Common myeloid progenitor, CD34-positive (primary cell): Measurements from ENCODE around the gene ACTN3.
A peak's percentile ranks its signal among the peaks of the same experiment; 100 is the strongest.
"Not testable (repeated sequence)": the region's sequence is repeated elsewhere in the genome, so short reads cannot be mapped to it uniquely, and the experiment has no call there.

ENCODE experiments used
- CTCF ChIA-PET: fragments of 350-600 bp; sonication (Branson Sonifier 250); formaldehyde crosslinking; loops from one replicate; lab custom pipeline; 2021; ENCODE audit warnings: antibody characterized with exemption; lab: Charles Lee
- POLR2A ChIA-PET: fragments of 350-600 bp; sonication (Branson Sonifier 250); formaldehyde crosslinking; loops from one replicate; lab custom pipeline; 2021; ENCODE audit warnings: antibody characterized with exemption; lab: Charles Lee
- DNase-seq, 3 donors: peaks; one replicate each; pipeline versions ENCODE4 v3.0.0 to v3.0.0-alpha.2; 2013
- H3K27ac ChIP-seq, 2 experiments: 1 replicate in 1 of 2; 2 replicates in 1 of 2; pipeline ENCODE4 v1.7.0; 2013; ENCODE audit warnings: inconsistent platforms in 2 of 2, low read length in 2 of 2, mild to moderate bottlenecking in 2 of 2, low read depth in 1 of 2, moderate library complexity in 1 of 2; ENCODE audit not compliant: severe bottlenecking in 2 of 2, insufficient read depth in 1 of 2, poor library complexity in 1 of 2
- H3K27me3 ChIP-seq, 5 experiments: replicated peaks in 2 of 5; 1 replicate in 3 of 5; 2 replicates in 2 of 5; pipeline versions ENCODE4 v1.6.1 to v1.7.0; 2013; ENCODE audit warnings: low read length in 4 of 5, mild to moderate bottlenecking in 2 of 5, moderate library complexity in 2 of 5, inconsistent platforms in 1 of 5; ENCODE audit not compliant: insufficient read depth in 5 of 5, control insufficient read depth in 4 of 5
- H3K36me3 ChIP-seq, 4 experiments: 1 replicate in 2 of 4; 2 replicates in 2 of 4; pipeline versions ENCODE4 v1.6.1 to v1.7.0; 2013; ENCODE audit warnings: low read length in 3 of 4, control low read depth in 1 of 4, mild to moderate bottlenecking in 1 of 4; ENCODE audit not compliant: control insufficient read depth in 4 of 4, insufficient read depth in 4 of 4
- H3K4me1 ChIP-seq, 4 experiments: 1 replicate in 3 of 4; 2 replicates in 1 of 4; pipeline versions ENCODE4 v1.6.1 to v1.7.1; 2013; ENCODE audit warnings: low read length in 3 of 4, mild to moderate bottlenecking in 3 of 4, control low read depth in 1 of 4, inconsistent platforms in 1 of 4, moderate library complexity in 1 of 4; ENCODE audit not compliant: control insufficient read depth in 4 of 4, insufficient read depth in 4 of 4; ENCODE audit errors: control extremely low read depth in 1 of 4
- H3K4me3 ChIP-seq, 7 experiments: 1 replicate in 4 of 7; 2 replicates in 3 of 7; pipeline versions ENCODE4 v1.5.1 to v1.7.0; 2013; ENCODE audit warnings: mild to moderate bottlenecking in 7 of 7, low read length in 6 of 7, moderate library complexity in 6 of 7, inconsistent platforms in 2 of 7, low read depth in 2 of 7, control low read depth in 1 of 7; ENCODE audit not compliant: insufficient read depth in 4 of 7, control insufficient read depth in 1 of 7; ENCODE audit errors: extremely low read depth in 1 of 7
- H3K9me3 ChIP-seq, 5 experiments: 1 replicate in 4 of 5; 2 replicates in 1 of 5; pipeline versions ENCODE4 v1.6.1 to v1.7.1; 2013; ENCODE audit warnings: low read length in 4 of 5, mild to moderate bottlenecking in 2 of 5, inconsistent platforms in 1 of 5, low read depth in 1 of 5, moderate library complexity in 1 of 5; ENCODE audit not compliant: control insufficient read depth in 4 of 5, insufficient read depth in 2 of 5; ENCODE audit errors: control extremely low read depth in 1 of 5
- WGBS: methylation state at CpG from one replicate; pipeline ENCODE4 v1.1.5; 2013; ENCODE audit not compliant: insufficient coverage; 5-methylcytosine and 5-hydroxymethylcytosine counted together

ACTN3 gene

DNA sequence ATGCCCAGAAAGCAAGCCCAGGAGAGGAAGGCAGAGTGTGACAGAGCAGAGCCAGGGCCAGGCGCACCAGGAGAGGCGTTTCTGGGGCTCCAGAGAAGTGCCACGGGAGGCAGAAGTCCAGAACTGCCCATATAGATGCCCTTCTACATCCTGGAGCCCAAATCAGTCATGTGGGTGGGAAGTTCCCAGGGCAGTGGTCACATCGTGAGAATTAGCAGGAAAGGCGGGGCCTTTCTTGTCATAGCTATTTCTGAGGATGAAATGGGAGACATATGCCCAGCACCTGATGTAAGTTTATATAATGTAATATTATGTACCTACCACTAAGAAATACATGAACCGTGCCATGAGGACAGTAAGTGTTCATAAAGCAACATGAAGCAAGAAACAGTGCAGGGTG lies 13.9 kb upstream of the ACTN3 start:
- WGBS, result 100% methylated on average over 3 of the region's 6 CpGs
- Histone ChIP-seq H3K27ac (no peak overlapping the region), H3K27me3 (no peaks in the 10 kb centered on the region), H3K4me3 (no peak overlapping the region), H3K4me1 (no peaks in the 10 kb centered on the region), H3K9me3 (no peaks in the 10 kb centered on the region), H3K36me3 (peaks cover 12 to 65% (median 29%) of the 10 kb centered on the region in 4 experiments)
- DNase-seq, result no peak
- POLR2A ChIA-PET, result interaction anchor here (0.6 kb wide), 1 partner anchor 17 kb away, joined by 3 read pairs; no protein-coding TSS in a partner anchor
- CTCF ChIA-PET, result interaction anchor here (1.0 to 1.2 kb wide), 3 partner anchors 10 to 145 kb away, joined by 3 read pairs; partner anchors contain the start of gene RBM4B

DNA sequence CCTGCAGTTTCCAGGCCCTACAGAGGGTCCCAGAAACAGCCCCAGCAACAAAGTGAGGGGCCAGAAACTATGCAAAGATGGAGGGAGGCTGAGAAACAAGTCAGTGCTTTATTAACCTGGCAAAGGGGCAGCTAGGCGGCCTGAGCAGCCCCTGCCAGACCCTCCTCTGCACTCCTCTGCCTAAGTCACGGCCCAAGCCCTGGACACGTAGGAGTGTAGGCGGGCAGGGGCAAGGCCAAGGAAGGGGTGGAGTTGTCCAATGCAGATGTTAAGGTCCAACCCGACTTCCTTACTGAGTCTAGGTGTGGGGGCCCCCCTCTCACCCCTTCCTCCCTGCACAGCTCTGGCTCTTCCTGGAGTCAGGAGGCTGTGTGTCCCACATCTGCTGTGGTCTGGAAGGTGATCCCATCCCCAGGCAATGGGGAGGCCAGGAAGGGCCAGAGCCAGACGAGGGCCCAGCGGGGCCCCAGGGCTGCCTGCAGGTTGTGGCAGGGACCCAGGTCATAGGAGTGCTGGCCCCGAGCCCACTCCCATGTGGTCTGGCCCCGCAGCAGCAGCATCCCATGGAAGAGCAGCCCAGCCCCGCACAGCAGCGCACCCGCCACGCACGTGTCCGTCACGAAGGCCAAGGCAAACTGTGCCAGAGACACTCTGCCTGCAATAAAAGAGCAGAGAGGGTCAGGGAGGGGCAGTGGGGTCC lies 7.4 kb upstream of the ACTN3 start:
- DNase-seq, result no peak
- Histone ChIP-seq H3K27me3 (no peaks in the 10 kb centered on the region), H3K36me3 (peaks cover 15 to 68% (median 40%) of the 10 kb centered on the region in 4 experiments), H3K4me1 (peaks cover 4 to 22% (median 18%) of the 10 kb centered on the region in 4 experiments), H3K4me3 (no peak overlapping the region), H3K9me3 (no peaks in the 10 kb centered on the region), H3K27ac (no peak overlapping the region)
- WGBS, result 91% methylated on average over 15 of the region's 16 CpGs
- CTCF ChIA-PET, result interaction anchor here (1.0 kb wide), 1 partner anchor 140 kb away, joined by 4 read pairs; no protein-coding TSS in a partner anchor
- POLR2A ChIA-PET, result no interaction called here

DNA sequence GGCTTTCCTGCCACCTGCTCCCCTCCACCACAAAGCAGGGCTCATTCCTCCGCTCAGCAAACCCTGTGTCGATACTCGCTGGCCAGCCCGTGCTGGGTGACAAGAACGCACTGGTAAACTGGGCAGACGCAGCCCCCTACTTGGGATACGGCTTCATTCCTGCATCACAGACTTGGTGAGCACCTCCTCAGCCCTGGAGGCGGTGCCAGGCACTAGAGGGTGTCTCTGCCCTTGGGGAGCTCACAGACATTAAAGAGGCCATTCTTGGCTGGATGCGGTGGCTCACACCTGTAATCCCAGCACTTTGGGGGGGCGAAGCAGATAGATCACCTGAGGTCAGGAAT lies 6.9 kb upstream of the ACTN3 start:
- CTCF ChIA-PET, result no interaction called here
- WGBS, result 91% methylated on average over 10 of the region's 10 CpGs
- H3K9me3 ChIP-seq, result no peaks in the 10 kb centered on the region
- POLR2A ChIA-PET, result no interaction called here
- H3K4me3 ChIP-seq, result no peak overlapping the region
- H3K27ac ChIP-seq, result no peak overlapping the region
- H3K4me1 ChIP-seq, result peaks cover 9 to 27% (median 23%) of the 10 kb centered on the region in 4 experiments
- H3K36me3 ChIP-seq, result peaks cover 15 to 65% (median 40%) of the 10 kb centered on the region in 4 experiments
- no peaks in the 10 kb centered on the region for H3K27me3 ChIP-seq
- DNase-seq, result no peak

DNA sequence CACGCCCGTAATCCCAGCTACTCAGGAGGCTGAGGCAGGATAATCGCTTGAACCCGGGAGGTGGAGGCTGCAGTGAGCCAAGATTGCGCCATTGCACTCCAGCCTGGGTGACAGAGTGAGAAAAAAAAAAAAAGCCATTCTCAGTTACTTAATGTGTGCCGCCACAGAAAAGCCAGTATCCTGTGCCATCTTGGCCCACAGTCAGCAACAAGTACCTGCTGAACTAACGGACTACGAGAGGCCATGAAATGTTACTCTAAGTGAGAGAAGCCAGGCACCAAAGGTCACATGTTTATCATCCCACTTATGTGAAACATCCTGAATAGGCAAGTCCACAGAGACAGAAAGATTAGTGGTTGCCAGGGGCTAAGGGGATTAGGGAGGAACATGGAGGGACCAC lies 6.1 kb upstream of the ACTN3 start:
- H3K36me3 ChIP-seq, result peaks cover 13 to 60% (median 37%) of the 10 kb centered on the region in 4 experiments
- H3K27me3 ChIP-seq, CTCF ChIA-PET, H3K4me3 ChIP-seq, H3K27ac ChIP-seq, POLR2A ChIA-PET, H3K9me3 ChIP-seq, DNase-seq: not testable (repeated sequence)
- peaks cover 13 to 34% (median 28%) of the 10 kb centered on the region in 4 experiments for H3K4me1 ChIP-seq
- WGBS, result 90% methylated on average over 8 of the region's 8 CpGs

DNA sequence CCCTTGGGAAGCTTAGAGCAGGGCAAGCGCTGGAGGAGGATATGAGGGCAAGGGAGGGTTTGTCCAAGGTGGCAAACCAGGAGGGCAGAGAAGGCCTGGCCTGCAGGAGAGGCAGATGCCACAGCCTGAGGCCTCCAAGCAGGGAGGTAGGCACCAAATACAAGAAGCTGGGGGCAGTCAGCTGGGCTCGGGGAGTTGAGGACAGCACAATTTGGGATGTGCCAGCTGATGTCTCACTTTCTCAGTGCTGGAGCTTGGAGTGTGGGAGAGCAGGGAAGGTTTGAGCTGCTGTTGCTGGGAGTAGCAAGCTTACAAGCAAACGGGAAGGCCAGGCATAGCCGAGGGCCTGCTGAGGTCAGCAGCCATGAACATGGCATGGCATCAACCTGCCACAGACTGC lies 4.8 kb upstream of the ACTN3 start:
- POLR2A ChIA-PET, result no interaction called here
- peaks cover 13 to 40% (median 31%) of the 10 kb centered on the region in 4 experiments for H3K4me1 ChIP-seq
- CTCF ChIA-PET, result interaction anchor here (0.7 to 3.1 kb wide), 4 partner anchors 13 to 138 kb away, joined by 3 to 8 read pairs (median 3); no protein-coding TSS in a partner anchor
- 93% methylated on average over 4 of the region's 4 CpGs for WGBS
- H3K27ac ChIP-seq, result no peak overlapping the region
- H3K36me3 ChIP-seq, result peaks cover 9 to 49% (median 31%) of the 10 kb centered on the region in 4 experiments
- no peak overlapping the region for H3K4me3 ChIP-seq
- H3K9me3 ChIP-seq, result no peaks in the 10 kb centered on the region
- H3K27me3 ChIP-seq, result peaks cover 0 to under 1% (median 0%) of the 10 kb centered on the region in 5 experiments
- no peak for DNase-seq

DNA sequence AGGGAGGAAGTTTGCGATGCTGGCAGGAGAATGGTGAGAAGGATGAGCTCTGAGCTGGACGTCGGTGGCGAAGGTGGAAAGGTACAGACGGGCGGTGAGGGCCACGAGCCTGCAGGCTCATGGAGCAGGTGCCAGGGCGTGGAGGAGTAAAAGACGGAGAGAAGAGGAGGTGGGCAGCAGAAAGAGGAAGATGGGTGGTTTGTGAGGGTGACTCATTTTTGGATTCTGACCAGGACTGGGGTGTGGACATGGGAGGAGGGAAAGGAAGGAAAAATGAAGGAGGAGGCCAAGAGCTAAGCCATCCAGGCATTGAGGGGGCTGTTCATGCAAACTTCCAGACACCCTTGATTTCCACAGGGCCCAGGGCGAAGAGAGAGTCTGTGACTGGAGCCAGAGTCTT lies 4.3 kb upstream of the ACTN3 start:
- H3K4me1 ChIP-seq, result peaks cover 13 to 40% (median 31%) of the 10 kb centered on the region in 4 experiments
- ChIA-PET CTCF (interaction anchor here (0.7 to 3.1 kb wide), 6 partner anchors 9 to 138 kb away, joined by 3 to 8 read pairs (median 3); no protein-coding TSS in a partner anchor), POLR2A (no interaction called here)
- H3K9me3 ChIP-seq, result no peaks in the 10 kb centered on the region
- WGBS, result 86% methylated on average over 10 of the region's 10 CpGs
- H3K36me3 ChIP-seq, result peaks cover 9 to 44% (median 28%) of the 10 kb centered on the region in 4 experiments
- DNase-seq, result no peak
- peak overlapping the region in 1 of 2 experiments; percentile 62 for H3K27ac ChIP-seq
- H3K4me3 ChIP-seq, result no peak overlapping the region
- H3K27me3 ChIP-seq, result peaks cover 0 to 3% (median 0%) of the 10 kb centered on the region in 5 experiments
